GM12873 (cell line): ENCODE results near the gene CENPL.

Source experiments
- CTCF ChIP-seq: IDR thresholded peaks from 2 replicates; pipeline ENCODE4 v1.5.1; 2012; ENCODE audit warnings: low read depth, mild to moderate bottlenecking, moderate library complexity, low read length, control low read depth; ENCODE audit not compliant: insufficient read depth; ENCODE audit errors: missing control alignments

Gene CENPL

GRCh38 chr1:173867753-173868265 is 43.1 kb upstream of the CENPL start, which contains the start of gene GAS5:
Gene GAS5 (minus strand): TSS chr1:173867989.
- no peak for TF ChIP-seq CTCF

- no peak for TF ChIP-seq CTCF
Observed at GRCh38 chr1:173867141-173867752, 42.6 kb upstream of the CENPL start.

GRCh38 chr1:173866413-173867115 is 41.9 kb upstream of the CENPL start:
- no peak for TF ChIP-seq CTCF

GRCh38 chr1:173865468-173866164 is 40.9 kb upstream of the CENPL start:
- TF ChIP-seq CTCF, result no peak

GRCh38 chr1:173864179-173864867 is 39.6 kb upstream of the CENPL start:
- no peak for TF ChIP-seq CTCF

GRCh38 chr1:173863224-173864161 is 38.8 kb upstream of the CENPL start:
- no peak for TF ChIP-seq CTCF
